ENCODE measurements around the gene SLC2A6.
"Not testable (repeated sequence)": the region's sequence is repeated elsewhere in the genome, so short reads cannot be mapped to it uniquely, and the experiment has no call there.

Gene SLC2A6

DNA sequence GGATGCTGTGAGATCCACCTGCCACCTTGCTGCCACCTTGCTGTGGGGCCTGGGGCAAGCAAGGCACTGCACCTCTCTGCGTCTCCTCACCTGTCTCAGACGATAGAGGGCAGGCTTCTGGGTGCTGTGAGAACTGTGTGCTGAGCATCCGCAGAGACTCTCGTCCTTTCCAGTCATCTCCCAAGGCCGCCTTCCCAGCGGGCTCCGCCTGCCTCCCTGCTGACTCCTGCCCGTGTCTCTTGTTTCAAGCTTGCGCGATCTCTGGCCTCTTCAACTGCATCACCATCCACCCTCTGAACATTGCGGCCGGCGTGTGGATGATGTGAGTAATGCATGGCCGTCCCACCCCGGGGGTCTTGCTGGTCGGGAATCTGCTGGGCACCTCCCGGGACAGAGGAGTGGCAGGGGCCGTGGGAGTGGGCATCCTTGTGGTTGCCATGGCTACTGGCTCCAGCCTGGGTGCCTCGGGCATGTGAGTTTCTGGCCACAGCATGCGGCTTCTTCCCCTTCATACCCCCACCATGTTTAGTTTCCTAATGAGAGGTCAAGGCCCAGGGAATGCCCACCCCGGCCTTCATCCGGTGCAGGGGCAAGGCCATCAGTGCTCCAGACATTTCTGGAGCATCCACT lies 15.6 kb downstream of the SLC2A6 start:
- DNase-seq (ENCODE audit: low spot score), result no peak

- no peak for DNase-seq (ENCODE audit: low spot score)
Observed at GRCh38 chr9:133461975-133462374, 16.9 kb downstream of the SLC2A6 start.

GRCh38 chr9:133460405-133461175 lies 18.3 kb downstream of the SLC2A6 start:
- no peak for DNase-seq (ENCODE audit: low spot score)

DNA sequence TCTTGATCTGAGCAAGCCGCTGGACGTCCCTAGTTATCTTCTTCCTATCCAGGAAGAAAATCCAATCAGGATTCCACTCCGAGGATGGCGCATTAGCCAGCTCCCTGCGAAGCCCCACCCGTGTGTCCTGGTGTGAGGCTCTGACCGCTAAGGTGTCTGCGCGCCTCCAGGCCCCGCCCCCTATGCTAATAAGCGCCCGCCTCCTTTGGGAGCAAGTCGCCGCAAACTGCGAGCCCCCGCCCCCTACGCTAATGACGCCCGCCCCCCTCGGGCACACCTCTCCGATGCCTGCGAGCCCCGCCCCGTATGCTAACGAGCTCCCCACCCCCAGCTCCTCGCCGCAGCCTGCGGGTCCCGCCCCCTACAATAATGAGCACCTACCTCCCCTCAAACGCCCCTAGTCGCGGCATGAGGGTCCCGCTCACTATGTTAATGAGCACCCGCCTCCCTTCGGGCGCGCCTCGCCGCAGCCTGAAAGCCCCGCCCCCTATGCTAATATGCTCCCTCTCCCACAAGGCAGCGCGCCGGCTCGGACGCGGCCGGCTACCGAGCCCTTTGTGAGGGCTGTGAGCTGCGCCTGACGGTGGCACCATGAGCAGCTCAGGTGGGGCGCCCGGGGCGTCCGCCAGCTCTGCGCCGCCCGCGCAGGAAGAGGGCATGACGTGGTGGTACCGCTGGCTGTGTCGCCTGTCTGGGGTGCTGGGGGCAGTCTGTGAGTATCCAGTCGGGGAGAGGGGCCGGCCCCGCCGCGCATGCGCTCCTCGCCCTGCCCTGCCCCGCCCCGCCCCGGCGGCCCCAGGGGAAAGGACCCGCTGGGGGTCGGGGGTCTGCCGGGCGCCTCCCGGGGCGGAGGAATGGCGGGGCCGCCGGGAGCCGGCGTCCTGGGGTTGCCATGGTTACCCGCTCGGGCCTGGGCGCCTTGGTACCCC lies 19.2 kb downstream of the SLC2A6 start, which contains the start of gene CACFD1:
TSS of gene CACFD1 (plus strand) at position 503 of the 929 bp plus-strand sequence. CDS start at position 592, 89 bp downstream.
- peak; percentile 86 for DNase-seq (ENCODE audit: low spot score)

DNA sequence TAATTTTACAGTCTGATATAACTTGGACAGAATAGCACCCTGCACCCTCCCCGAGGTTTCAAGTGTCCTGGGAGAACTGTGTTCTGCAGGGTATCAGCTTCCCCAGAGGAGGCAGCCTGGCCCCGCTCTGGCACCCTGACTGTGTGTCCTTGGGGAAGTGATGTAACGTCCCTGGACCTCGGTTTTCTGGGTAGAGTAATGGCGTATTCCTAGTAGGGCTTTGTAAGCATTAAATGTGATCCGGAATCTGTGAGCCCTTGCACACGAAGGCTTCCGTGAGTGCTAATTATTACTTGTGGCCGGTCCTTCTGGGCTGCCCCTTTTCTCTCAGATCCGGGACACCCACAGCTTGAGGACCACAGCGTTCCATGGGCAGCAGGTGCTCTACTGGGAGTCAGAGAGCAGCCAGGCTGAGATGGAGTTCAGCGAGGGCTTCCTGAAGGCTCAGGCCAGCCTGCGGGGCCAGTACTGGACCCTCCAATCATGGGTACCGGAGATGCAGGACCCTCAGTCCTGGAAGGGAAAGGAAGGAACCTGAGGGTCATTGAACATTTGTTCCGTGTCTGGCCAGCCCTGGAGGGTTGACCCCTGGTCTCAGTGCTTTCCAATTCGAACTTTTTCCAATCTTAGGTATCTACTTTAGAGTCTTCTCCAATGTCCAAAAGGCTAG lies 20.1 kb downstream of the SLC2A6 start:
- no peak for DNase-seq (ENCODE audit: low spot score)

DNA sequence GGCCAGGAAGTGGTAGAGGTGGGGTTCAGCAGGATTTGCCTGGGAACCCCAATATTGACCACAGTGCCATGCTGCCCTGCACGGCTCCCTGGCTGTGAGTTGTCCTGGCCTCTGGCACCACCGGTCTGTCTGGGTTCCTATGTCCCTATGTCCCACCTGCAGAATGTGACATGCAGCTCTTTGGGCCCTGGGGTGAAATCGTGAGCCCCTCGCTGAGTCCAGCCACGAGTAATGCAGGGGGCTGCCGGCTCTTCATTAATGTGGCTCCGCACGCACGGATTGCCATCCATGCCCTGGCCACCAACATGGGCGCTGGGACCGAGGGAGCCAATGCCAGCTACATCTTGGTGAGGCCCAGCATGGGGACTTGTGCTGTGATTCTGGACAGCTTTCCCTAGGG lies 21.2 kb downstream of the SLC2A6 start:
- DNase-seq (ENCODE audit: low spot score), result no peak

DNA sequence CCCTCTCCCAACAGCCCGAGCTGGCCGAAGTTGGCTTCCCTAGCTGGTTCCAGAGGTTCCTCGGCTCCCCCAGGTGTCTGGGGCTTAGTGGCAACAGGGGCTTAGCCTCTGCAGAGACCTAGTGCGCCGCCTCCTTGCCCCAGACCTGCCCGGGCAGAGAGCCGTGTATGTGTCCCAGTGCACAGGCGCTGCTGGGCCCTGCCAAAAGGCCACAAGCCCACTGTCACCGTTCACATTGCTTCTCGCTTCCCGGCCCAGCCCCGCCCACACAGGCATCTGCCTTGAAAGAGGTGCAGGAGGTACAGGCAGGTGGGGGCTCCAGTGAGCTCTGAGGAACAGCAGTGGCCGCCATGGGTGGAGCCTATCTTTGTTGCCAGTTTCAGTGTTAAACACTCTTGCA lies 21.7 kb downstream of the SLC2A6 start:
- DNase-seq (ENCODE audit: low spot score), result no peak

DNA sequence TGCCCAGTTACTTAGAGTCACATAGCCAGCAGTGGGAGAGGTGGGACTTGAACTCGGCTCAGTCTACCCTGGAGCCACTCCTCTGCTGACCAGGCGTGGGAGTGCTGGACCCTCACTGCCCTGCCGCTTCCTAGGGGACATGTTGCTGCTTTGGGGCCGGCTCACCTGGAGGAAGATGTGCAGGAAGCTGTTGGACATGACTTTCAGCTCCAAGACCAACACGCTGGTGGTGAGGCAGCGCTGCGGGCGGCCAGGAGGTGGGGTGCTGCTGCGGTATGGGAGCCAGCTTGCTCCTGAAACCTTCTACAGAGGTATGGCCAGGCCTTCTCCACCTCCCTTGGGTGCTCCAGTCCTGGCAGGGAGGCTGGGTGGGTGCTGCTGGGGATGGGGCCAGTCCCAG lies 22.5 kb downstream of the SLC2A6 start:
- no peak for DNase-seq (ENCODE audit: low spot score)

DNA sequence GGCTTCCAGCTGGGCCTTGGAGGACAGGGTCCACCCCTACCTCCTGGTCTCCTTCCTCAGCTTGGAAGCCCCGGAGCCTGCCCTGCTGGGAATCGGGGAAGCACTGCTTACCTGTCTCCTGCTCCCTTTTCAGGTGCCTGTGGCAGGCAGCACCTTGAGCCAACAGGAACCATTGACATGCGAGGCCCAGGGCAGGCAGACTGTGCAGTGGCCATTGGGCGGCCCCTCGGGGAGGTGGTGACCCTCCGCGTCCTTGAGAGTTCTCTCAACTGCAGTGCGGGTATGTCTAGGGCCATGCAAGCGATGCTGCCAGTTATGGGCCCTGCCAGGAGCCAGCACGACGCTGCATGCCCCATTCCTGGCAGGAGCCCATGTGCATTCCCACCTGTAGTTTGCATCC lies 23.0 kb downstream of the SLC2A6 start:
- no peak for DNase-seq (ENCODE audit: low spot score)

GRCh38 chr9:133454943-133455673 lies 23.8 kb downstream of the SLC2A6 start:
- no peak for DNase-seq (ENCODE audit: low spot score)

DNA sequence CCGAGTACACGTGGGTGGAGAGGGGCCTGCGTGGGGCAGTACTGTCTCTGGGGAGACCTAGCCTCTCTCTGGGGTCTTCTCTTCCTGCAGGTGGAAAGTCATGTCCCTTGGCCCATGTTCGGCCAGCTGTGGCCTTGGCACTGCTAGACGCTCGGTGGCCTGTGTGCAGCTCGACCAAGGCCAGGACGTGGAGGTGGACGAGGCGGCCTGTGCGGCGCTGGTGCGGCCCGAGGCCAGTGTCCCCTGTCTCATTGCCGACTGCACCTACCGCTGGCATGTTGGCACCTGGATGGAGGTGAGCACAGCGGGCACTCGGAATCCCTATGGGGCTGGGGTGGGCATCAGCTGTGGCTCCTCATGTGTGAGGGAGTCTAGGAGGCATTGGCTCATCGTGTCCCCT lies 24.6 kb downstream of the SLC2A6 start:
- DNase-seq (ENCODE audit: low spot score), result no peak

GRCh38 chr9:133453651-133454050 lies 25.2 kb downstream of the SLC2A6 start:
- no peak for DNase-seq (ENCODE audit: low spot score)

GRCh38 chr9:133452562-133452961 lies 26.3 kb downstream of the SLC2A6 start:
- no peak for DNase-seq (ENCODE audit: low spot score)

DNA sequence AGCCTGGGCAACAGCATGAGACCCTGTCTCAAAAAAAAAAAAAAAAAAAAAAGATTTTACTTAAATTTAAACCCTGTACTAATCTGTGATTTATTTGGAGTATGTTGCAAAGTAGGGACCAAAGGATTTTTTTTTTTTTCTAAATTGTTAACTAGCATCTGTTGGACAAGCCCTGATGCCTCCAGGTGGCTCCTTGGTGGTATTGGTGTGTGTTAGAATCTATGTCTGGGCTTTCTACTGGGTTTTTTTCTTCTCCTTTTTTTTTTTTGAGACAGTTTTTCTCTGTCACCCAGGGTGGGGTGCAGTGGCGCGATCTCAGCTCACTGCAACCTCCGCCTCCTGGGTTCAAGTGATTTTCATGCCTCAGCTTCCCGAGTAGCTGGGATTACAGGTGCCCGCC lies 27.0 kb downstream of the SLC2A6 start:
- not testable (repeated sequence) for DNase-seq (ENCODE audit: low spot score)

DNA sequence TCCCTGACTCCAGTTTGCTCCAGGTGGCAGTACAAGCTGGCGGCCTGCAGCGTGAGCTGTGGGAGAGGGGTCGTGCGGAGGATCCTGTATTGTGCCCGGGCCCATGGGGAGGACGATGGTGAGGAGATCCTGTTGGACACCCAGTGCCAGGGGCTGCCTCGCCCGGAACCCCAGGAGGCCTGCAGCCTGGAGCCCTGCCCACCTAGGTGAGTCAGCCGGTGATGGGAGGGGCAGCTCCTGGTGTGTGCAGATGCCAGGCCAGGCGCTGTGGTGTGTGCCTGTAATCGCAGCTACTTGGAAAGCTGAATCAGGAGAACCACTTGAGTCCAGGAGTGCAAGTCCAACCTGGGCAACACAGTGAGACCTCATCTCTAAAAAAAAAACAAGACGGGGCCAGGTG lies 29.1 kb downstream of the SLC2A6 start:
- no peak for DNase-seq (ENCODE audit: low spot score)

DNA sequence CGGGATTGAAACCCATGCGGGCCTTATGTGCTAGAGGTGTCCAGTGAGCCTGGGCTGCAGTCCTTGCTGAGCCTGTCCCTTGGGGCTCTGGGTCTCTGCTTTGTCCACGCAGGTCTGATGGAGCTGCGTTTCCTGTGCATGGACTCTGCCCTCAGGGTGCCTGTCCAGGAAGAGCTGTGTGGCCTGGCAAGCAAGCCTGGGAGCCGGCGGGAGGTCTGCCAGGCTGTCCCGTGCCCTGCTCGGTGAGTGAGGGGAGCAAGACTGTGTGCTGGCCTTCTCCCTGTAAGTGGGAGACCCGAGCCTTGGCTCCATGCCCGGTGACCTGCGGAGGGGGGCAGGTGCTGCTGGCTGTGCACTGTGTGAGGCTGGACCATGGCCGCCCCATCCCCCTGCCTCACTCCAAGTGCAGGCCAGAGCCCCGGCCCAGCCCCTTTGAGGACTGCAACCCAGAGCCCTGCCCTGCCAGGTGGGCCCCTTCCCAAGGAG lies 30.4 kb downstream of the SLC2A6 start:
- no peak for DNase-seq (ENCODE audit: low spot score)

DNA sequence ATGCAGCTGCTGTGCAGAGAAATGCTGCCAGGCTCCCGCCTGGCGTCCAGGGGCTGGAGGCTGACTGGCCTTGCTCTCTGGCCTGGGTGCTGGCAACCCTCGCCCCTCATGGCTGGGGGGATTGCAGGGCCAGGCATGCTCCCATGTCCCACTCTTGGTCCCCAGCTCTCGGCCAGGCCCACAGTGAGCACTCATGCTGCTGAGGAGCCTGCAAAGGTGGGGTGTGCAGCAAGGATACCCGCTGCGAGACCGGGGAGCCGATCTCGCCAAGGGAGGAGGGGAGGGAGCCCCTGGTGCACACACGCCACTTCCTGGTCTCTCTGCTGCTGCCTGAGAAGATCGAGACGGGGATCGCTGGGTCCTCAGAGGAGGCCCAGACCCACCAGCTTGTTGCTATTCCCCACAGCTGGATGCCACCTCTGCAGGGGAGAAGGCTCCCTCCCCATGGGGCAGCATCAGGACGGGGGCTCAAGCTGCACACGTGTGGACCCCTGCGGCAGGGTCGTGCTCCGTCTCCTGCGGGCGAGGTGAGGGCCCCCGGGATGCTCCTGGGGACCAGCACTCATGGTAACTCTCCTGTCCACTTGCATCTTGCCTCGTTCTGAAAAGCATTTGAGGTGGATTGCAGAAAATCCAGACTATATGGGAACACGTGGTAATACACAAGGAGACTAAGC lies 33.5 kb downstream of the SLC2A6 start:
- DNase-seq (ENCODE audit: low spot score), result no peak

- DNase-seq (ENCODE audit: low spot score), result no peak
Observed at GRCh38 chr9:133443982-133444381, 34.9 kb downstream of the SLC2A6 start.

GRCh38 chr9:133443248-133443647 lies 35.7 kb downstream of the SLC2A6 start:
- no peak for DNase-seq (ENCODE audit: low spot score)

DNA sequence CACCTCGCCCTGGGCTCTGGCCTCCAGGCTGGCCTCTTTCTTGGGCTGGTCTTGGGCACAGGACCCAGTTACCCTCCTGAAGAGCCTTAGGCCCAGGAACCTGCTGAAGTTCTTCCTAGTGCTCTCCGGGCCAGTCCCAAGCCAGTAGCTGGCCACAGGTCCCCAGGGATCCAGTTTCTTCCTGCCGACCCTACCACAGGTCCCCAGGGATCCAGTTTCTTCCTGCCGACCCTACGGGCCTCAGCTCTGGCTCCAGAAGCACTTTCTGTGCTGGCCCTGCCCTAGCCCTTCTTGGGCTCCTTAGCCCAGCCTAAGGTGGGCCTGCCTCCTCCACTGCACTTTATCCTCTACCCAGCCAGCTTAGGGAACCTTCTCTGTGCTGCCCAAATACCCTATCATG lies 37.3 kb downstream of the SLC2A6 start:
- no peak for DNase-seq (ENCODE audit: low spot score)

GRCh38 chr9:133440874-133441273 lies 38.0 kb downstream of the SLC2A6 start:
- DNase-seq (ENCODE audit: low spot score), result no peak

Measured in hematopoietic multipotent progenitor cell treated with erythropoietin and hydrocortisone succinate and interleukin-3 and kit ligand, for 17 days (in vitro differentiated cells).